ENCODE results near the gene WFDC10B. TPM values are rescaled to one million over a fixed set of nuclear protein-coding genes. Genes with fewer than 3 reads are reported as not detected.

The WFDC10B gene
- total RNA-seq = not detected in 2 replicates

DNA sequence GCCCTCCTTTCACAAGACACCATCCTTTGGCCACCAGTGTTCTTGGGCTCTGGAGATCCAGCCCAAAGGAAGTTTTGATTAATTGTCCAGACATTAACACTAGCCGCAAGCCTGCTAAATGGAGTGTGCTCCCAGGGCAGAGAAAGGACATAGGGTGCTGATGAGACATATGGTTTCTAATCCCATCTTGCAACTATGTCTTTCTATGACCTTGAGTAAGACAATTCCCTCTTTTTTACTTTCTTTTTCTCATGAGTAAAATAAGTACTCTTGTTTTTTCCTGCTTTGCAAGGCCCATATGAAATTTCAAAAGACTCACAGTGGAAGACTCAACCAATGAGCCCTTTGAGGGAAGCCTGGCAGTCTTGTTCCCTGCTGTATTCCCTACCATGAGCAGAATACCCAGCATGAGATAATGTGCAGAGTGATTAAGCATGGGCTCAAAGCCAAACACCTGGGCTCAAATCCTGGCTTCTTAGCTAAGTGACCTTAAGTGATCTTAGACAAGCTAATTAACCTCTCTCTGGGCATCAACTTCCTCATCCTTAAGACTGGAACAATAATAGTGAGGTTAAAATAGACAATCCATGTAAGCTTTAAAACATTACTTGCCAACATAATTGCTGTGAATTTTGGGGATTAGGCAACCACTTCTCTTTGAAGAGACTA lies at the start of gene WFDC10B:
TSS of gene WFDC10B (minus strand) at position 51 of the 669 bp plus-strand sequence. CDS start 19,027 bp downstream, outside the sequence.

DNA sequence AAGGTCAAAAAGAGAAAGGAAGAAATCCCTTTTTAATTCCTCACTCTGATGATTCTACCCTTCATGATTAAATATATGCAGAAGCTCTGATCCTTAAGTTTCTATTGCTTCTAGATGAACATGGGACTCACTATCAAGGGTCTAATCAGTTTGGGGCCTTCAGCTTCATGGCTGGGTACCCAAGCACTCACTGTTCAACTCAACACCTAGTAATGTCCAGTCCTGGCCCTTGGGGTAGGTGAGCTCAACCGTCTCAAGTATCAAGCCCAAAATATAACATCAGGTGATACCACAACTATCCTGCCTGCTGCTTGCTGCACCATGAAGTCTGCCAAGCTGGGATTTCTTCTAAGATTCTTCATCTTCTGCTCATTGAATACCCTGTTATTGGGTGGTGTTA lies 17.2 kb upstream of the WFDC10B start, which contains the start of gene SPINT4:
TSS of gene SPINT4 (plus strand) at position 301 of the 400 bp plus-strand sequence. CDS start at position 322, 21 bp downstream.

GRCh38 chr20:45701873-45702272 lies 2.9 kb downstream of the WFDC10B start, which contains the start of gene WFDC13:
WFDC13 (plus strand) TSS chr20:45702038; CDS start chr20:45702124, 86 bp downstream.

DNA sequence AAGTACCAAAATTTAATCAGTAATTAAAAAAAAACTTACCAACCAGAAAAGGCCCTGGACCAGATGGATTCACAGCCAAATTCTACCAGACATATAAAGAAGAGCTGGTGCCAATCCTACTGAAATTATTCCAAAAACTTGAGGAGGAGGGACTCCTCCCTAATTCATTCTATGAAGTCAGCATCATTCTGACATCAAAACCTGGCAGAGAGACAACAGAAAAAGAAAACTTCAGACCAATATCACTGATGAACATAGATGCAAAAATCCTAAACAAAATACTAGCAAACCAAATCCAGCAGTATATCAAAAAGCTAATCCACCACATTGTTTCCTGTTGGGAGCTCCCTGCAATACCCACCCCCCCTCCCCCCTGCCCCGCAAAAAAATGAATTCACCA lies 34.7 kb downstream of the WFDC10B start, which contains the start of gene WFDC11:
TSS of gene WFDC11 (minus strand) at position 101 of the 400 bp plus-strand sequence. CDS start 19,639 bp downstream, outside the sequence.

Other genes with a start within 250 kb of the WFDC10B start
- not detected in 2 replicates for gene WFDC2, start 235.3 kb downstream of the WFDC10B start, total RNA-seq
- not detected in 2 replicates for gene SPINT3, start 189.4 kb downstream of the WFDC10B start, total RNA-seq
- not detected in 2 replicates for gene WFDC6, start 165.5 kb downstream of the WFDC10B start, total RNA-seq
- not detected in 2 replicates for gene EPPIN, start 157.6 kb downstream of the WFDC10B start, total RNA-seq
- gene WFDC8, start 125.7 kb downstream of the WFDC10B start, total RNA-seq = not detected in 2 replicates
- gene WFDC10A, start 75.3 kb downstream of the WFDC10B start, total RNA-seq = not detected in 2 replicates
- gene WFDC9, start 73.7 kb downstream of the WFDC10B start, total RNA-seq = not detected in 2 replicates
- gene WFDC11, start 34.8 kb downstream of the WFDC10B start, total RNA-seq = not detected in 2 replicates
- not detected in 2 replicates for gene WFDC13, start 3.0 kb downstream of the WFDC10B start, total RNA-seq
- gene SPINT4, start 17.3 kb upstream of the WFDC10B start, total RNA-seq = not detected in 2 replicates
- gene WFDC3, start 86.9 kb upstream of the WFDC10B start, total RNA-seq = 0.28 TPM in 1 of 2 replicates, not detected in the other
- 13.9 and 14.8 TPM in 2 replicates for gene DNTTIP1, start 86.9 kb upstream of the WFDC10B start, total RNA-seq
- 9.7 and 23.3 TPM in 2 replicates for gene UBE2C, start 107.6 kb upstream of the WFDC10B start, total RNA-seq
- not detected in 2 replicates for gene TNNC2, start 122.3 kb upstream of the WFDC10B start, total RNA-seq
- 13.6 and 19.0 TPM in 2 replicates for gene SNX21, start 128.8 kb upstream of the WFDC10B start, total RNA-seq
- gene ACOT8, start 152.4 kb upstream of the WFDC10B start, total RNA-seq = 25.8 and 34.6 TPM in 2 replicates
- 5.8 and 7.4 TPM in 2 replicates for gene ZSWIM3, start 152.6 kb upstream of the WFDC10B start, total RNA-seq
- 3.6 TPM in 2 replicates for gene ZSWIM1, start 176.2 kb upstream of the WFDC10B start, total RNA-seq
- gene SPATA25, start 182.6 kb upstream of the WFDC10B start, total RNA-seq = 0.63 and 0.75 TPM in 2 replicates
- 2.0 and 2.2 TPM in 2 replicates for gene NEURL2, start 186.2 kb upstream of the WFDC10B start, total RNA-seq
- gene CTSA, start 186.3 kb upstream of the WFDC10B start, total RNA-seq = 34.3 and 49.5 TPM in 2 replicates
- 8.2 and 13.7 TPM in 2 replicates for gene PLTP, start 207.1 kb upstream of the WFDC10B start, total RNA-seq
- 6.5 and 6.9 TPM in 2 replicates for gene PCIF1, start 229.7 kb upstream of the WFDC10B start, total RNA-seq